Measurements from ENCODE around the gene URB1.

DNA sequence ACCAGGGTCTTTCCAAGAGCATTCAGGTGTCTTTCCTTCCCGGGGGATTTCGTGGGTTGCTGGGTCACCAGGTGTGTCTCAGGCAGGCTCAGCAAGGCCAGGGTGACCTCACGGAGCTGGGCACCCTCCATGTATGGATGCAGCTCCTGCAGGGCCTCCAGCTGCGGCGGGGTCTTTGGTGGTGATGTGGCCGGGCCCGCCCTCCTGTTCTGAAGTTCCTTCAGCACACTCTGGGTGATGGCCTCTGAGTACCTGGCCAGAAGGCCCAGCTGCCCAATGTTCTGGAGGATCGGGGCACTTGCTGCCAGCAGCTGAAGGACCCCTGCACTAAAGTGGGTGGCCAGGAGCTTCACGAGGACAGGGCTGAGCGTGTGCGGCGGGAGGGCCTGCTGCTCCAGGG lies 45.5 kb downstream of the URB1 start:
- TF ChIP-seq POLR2A (IDR thresholded peaks at IDR 0.05; ENCODE audit: low read length) (no peak), GATA1 (IDR thresholded peaks at IDR 0.05; ENCODE audit: low read depth, low read length) (no peak)

Data from erythroblast (primary cell).